ENCODE measurements around the gene MIAT.
"Not testable (repeated sequence)": the region's sequence is repeated elsewhere in the genome, so short reads cannot be mapped to it uniquely, and the experiment has no call there.

The MIAT gene

DNA sequence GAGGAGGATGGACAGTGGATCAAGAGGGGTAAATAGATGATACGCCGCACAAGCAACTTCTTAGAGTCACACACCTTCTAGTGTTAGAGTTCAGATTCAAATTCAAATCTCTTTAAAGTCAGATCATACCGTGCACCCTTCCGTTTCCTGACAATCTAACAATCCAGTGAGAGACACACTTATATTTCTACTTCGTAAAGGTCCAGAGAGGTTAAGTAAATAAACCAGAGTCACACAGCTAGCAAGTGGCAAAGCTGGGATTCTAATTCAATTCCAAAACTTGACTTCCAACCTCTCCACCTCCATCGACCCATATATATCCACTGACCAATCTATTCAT is 34.0 kb downstream of the MIAT start:
- DNase-seq (ENCODE audit: low read depth in 4 of 4, low spot score in 1 of 4): no peak

DNA sequence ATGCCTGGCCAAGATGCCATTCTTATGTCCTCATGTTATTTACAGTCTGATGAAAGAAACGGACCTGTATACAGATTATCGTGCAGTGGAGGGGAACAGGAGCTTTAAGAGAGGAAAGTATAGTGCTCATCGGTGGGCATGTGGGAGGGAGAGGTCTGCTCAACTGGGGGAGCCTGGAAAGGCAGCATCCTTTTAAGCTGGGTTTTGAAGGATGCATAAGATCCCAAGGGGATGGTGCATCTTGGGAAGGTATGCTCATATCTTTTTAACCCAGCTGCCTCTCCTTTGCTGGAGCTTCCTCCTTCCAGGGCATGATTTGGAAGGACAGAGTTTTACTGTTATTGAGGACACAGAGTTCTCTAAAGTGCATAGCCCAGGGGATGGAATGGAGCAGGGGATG is 34.8 kb downstream of the MIAT start:
- no peak for DNase-seq (ENCODE audit: low read depth in 4 of 4, low spot score in 1 of 4)

DNA sequence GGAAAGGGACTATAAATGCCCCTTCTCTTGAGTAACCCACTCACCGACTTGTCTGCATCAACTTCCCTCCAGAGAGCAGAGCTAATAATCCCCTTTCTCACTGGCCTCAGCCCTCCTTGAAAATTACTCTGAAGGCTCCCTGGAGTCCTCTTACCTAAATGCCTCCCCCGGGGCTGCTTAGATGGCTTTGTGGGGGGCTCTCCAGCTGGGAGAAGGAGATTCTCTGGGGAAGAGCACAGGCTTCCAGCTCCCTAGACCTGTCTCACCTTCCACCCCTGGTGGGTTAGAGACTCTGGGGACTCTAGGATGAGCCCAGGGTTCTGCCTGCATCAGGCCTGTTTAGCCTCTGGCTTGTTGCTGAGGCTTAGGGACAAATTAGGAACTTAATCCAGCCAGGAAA is 39.8 kb downstream of the MIAT start:
- no peak for DNase-seq (ENCODE audit: low read depth in 4 of 4, low spot score in 1 of 4)

DNA sequence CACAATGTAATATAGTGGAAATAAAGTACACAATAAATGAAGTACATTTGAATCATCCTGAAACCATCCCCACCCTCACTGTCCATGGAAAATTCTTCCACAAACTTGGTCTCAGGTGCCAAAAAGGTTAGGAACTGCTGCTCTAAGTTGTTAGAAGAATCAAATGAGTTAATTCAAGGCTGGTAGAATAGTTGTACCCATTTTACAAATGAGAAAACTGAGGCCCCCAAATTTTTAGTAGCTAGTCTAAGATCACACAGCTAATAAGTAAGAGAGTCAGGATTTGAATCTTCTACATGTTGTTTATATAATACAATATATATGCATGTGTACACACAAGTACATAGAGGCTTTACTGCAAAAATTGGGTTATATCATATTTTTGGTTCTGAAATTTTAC is 43.1 kb downstream of the MIAT start:
- no peak for DNase-seq (ENCODE audit: low read depth in 4 of 4, low spot score in 1 of 4)

DNA sequence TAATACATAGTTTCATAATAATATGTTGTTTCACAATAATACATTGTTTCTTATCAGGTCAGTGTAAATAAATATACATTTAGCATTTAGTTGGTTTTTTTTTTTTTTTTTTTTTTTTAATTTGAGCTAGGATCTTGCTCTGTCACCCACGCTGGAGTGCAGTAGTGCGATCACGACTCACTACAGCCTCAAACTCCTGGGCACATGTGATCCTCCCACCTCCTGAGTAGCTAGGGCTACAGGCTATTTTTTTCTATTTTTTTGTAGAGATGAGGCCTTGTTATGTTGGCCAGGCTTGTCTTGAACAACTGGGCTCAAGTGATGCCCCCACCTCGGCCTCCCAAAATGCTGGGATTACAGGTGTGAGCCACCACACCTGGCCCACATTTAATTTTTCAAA is 43.5 kb downstream of the MIAT start:
- DNase-seq (ENCODE audit: low read depth in 4 of 4, low spot score in 1 of 4): no peak

DNA sequence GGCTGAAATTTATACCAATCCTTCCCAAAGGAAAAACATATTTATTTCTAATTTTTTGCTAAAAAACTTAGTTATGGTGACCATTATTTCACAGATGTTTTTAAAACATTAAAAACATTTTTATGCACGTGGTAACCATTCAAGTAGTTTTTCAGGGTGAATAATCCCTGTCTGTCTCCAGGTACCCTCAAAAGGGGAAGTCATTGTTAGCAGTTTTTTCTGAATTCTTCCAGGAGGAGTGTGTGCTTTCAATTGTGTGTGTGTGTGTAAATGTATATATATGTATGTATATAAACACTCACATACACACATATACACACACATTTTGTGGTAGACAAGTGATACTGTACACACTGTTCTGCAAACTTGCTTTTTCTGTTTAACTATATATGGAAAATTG is 43.9 kb downstream of the MIAT start:
- DNase-seq (ENCODE audit: low read depth in 4 of 4, low spot score in 1 of 4): no peak

DNA sequence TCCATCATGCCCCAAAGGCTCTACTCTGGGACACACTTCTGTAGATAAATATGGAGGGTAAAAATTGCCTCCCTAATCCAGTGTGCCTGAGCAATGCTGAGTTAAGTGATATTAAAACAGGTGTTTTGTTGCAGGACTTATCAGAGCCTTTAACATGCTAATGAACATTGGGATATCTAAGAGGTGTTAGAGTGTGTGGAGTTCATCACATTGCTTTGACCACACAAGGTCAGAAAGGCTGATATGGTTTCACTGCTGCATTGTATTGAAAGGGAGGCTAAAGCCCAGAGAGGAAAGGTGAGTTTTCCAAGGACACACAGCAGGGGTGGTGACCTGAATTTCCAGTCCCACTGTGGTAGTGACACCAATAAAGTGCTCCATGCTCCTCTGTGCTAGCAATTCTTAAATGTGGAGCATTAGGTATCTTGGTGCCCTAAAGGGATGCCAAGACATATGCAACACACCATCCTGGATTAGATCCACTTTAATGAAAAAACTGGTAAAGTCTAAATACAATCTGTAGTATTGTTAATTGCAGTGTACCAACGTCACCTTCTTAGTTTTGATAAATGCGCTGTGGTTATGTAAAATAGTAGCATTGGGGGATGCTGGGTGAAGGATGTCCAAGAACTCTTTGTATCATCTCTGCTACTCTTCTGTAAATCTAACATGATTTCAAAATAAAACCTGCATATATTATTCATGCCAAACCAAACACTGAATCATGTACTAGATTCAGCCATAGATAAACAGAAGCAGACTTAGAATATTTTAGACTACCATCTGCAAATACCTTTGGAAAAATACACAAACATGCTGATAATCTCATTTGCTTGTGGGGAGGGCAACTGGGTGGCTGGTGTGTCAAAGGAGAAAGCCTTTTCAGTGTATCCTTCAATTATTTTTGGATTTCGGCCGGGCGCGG is 45.8 kb downstream of the MIAT start:
- no peak for DNase-seq (ENCODE audit: low read depth in 4 of 4, low spot score in 1 of 4)

DNA sequence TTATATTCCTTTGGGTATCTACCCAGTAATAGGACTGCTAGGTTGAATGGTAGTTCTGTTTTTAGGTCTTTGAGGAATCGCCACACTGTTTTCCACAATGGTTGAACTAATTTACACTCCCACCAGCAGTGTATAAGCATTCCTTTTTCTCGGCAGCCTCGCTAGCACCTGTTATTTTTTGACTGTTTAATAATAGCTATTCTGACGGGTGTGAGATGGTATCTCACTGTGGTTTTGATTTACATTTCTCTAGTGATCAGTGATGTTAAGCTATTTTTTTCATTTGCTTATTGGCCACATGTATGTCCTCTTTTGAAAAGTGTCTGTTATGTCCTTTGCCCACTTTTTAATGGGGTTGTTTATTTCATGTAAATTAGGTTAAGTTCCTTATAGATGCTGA is 48.0 kb downstream of the MIAT start:
- not testable (repeated sequence) for DNase-seq (ENCODE audit: low read depth in 4 of 4, low spot score in 1 of 4)

DNA sequence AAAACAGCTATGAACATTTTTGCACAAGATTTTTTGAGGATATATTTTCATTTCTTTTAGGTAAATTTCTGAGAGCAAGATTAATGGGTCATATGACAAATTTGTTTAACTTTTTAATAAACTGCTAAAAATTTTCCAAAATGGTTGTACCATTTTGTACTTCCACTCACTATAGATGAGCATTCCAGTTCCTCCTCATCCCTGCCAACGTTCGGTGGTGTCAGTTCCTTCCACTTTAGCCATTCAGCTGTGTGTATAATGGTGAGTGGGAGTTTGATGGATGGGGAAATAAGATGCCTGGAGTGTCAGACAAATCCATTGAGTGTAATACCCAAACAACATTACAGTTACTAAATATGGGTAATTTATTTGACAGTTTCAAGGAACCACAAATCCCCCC is 49.7 kb downstream of the MIAT start:
- DNase-seq (ENCODE audit: low read depth in 4 of 4, low spot score in 1 of 4): no peak

DNA sequence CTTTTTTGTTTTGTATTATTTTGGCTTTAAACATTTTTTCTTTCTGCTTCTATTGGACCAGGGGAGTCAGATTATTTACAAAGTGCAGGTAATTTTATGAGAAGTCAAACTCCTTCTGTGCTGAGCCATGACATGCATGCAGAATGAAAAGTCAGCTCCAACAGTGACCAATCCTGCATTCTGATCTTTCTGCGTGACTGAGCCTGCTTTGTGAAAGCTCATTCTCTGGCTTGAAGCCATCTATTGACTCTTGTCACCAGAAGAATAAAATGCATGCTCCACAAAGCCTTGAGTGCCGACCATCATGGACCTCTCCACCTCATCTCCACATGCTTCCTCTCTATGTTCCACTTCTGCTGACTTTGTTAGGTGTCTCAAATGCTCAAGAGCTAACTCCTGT is 50.2 kb downstream of the MIAT start:
- no peak for DNase-seq (ENCODE audit: low read depth in 4 of 4, low spot score in 1 of 4)

DNA sequence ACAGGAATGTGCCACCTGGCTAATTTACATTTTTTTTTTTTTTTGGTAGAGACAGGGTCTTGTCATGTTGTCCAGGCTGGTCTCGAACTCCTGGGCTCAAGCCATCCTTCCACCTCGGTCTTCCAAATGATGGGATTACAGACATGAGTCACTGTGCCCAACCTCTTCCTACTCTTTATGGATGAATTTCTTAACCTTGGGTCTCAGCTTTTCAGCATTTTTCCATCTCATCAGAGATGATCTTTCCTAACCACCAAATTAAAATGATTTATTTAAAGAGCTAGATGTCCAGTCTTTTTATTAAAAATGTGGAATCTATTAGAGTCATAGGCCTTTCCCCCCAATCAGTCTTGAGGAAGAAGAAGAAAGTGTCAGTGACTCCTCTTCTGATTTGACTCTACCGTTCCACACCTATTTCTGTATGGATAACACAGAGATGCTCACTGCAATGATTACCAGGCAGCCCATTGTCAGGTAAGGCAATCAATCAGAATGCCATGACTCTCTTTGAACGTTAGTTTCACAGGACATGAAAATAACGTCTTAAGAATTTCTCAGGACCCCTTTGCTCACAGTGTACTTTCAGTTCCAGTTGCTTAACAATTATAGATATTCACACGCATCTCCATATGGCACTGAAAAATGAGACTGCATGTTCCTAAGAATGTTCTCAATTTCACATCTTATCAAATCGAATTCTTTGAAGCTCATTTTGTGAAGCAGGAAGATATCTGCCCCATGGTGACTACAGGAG is 51.0 kb downstream of the MIAT start:
- no peak for DNase-seq (ENCODE audit: low read depth in 4 of 4, low spot score in 1 of 4)

DNA sequence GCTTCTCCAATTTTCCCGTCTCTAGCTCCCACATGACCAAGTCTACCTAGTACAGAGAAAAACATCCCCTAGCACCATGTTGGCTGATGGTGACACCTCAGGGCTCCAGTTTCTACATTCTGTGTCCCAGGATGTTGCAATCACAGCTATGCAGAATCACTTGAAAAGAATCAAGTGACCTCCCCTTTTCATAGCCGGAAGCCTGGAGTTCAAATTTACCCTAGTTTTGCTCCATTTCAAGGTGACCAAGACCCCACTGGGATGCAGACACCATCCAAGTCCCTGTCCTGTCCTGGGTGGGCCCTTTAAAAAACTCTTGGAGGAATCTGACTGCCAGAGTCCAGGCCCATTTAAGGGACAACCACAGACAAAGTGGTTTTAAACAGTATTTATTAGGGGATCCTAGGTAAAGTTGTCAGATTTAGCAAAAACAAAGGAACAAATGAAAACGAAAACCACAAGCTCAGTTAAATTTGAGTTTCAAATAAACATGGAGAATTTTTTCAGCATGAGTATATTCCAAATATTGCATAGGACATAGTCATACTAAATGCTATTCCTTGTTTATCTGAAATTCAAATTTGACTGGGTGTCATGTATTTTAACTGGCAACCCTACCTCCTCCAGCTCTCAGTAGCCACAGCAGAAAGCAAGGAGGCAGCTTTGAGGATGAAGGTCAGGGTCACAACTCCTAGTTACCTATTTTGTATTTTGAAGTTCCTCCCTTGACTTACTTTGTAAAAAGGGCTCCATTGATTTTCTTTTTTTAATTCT is 52.4 kb downstream of the MIAT start:
- DNase-seq (ENCODE audit: low read depth in 4 of 4, low spot score in 1 of 4): no peak

DNA sequence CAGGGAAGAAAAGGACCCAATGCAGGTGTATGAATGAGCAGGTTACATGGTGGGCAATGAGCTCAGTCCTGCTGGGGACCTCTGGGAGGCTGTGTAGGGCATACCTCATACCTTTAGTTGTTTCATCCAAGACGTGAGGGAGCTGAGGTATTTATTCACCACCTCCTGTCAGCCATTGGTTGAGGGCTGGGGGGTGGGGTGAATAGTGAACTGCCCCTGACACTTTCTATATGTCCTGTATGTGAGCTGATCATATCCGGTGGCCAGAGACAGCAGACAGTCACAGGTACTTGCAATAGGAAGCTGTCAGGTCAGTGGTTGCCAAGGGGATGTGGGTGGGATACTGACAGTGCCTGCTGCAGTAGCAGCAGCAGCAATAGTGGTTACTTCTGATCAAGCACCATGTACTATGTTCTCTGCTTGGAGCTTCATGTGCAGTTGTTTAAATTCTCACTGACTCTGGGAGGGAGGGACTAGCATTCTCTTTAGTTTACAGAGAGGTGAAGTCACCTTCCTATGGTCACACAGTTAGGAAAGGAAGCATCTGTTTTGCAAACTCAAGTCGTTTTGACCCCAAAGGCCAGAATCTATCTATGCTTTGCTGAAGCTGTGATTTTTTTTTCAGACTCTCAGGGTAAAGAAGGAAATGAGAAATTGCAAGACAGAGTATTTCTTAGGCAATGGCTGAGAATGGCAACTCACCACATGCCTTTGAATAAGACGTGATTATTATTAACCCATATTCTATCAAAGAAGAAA is 54.0 kb downstream of the MIAT start:
- no peak for DNase-seq (ENCODE audit: low read depth in 4 of 4, low spot score in 1 of 4)

DNA sequence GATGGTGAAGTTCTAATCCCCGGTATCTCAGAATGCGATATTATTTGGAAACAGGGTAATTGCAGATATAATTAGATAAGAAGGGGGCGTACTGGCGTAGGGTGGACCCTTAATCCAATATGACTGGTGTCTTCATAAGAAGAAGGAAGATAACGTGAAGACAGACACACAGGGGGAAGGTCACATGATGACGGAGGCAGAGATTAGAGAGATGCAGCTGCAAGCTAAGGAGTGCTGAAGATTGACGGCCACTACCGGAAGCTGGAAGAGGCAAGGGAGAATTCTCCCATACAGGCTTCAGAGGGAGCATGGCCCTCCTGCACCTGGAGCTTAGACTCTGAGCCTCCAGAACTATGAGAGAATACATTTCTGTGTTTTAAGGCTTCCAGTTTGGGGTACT is 54.8 kb downstream of the MIAT start:
- DNase-seq (ENCODE audit: low read depth in 4 of 4, low spot score in 1 of 4): no peak

DNA sequence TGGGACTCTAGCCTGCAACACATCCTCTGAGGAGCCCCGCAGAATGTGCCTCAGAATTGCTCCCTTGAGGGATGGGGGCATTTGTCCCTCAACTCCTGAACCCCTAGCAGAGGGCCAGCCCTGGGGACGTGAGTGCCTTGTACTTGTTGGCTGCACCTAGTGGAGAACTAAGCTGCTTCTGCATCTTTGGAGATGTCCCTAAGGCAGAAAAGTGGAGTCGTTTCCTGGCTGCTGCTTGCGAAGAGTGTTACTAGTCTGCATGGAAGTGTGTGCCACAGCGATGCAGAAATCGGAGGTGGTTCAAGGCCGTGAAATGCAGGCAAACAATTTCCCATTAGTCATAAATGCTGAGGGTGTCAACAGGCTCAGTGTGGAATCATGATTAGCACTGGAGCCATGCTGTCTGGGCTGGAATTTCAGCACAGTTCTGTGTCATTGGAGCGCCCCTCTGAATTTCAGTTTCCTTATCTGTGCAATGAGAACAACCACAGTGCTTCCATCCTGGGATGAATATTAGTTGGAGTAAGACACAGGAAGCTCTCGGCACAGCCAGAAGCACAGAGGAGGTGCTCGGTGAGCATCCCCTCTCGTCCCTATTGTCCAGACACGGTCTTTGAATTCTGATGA is 56.5 kb downstream of the MIAT start:
- no peak for DNase-seq (ENCODE audit: low read depth in 4 of 4, low spot score in 1 of 4)

DNA sequence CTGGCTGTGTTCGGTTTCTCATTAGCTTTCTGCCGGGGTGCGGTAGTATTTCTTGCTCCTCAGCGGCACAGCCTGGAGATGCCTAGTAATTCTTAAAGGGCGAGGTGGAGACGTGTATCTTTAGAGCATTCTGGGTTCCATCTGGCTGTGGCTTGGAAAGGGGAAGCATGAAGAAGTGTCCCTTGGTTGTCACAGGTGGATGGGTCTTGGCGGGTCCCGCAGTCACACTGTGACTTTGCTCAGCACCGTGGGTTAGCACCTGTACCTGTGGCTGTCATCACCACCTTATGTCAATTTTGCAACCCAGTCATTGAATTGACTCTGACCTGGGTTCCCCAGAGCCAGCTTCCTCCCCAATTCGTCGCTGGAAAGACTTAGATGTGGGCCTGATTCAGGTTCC is 57.6 kb downstream of the MIAT start:
- DNase-seq (ENCODE audit: low read depth in 4 of 4, low spot score in 1 of 4): no peak

DNA sequence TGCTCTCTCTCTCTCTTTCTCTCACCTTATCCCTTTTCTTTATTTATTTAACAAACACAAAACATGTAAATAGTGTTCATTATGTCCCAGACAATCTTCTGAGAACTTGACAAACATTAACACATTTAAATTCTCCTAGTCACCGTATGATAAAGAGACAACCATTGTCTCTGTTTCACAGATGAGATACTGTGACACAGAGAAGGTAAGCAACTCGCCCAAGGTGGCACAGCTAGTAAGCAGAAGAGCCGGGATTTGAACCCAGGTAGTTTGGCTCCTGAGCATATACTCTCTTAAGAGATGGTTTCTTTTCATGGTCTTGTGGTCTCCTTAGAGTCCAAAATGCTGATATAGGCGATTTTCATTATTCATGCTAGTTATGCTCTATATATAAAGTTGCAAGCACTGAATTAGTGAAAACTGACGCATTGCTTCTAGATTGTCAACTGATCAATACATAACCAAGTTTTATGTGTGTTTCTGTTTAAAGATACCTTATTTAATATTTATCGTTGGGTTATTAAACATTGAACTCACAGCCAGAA is 58.1 kb downstream of the MIAT start:
- DNase-seq (ENCODE audit: low read depth in 4 of 4, low spot score in 1 of 4): no peak

DNA sequence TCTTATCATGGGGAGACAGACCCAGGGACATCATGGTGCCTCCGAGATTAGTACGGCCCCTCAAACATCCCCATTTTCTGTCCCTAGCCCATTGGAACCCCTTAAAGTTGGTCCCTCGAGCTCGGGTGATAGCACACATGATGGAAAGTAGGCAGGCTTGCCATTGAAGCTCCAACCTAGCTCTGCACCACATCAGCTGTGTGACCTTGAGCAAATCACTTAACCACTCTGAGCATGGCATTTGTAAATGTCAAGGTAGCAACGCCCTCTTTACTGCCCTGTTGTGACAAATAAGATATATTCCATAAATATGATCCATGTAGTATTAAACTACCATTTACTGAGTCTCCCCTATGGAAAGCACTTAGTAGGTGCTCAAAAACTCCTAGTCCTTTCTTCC is 61.1 kb downstream of the MIAT start:
- no peak for DNase-seq (ENCODE audit: low read depth in 4 of 4, low spot score in 1 of 4)

DNA sequence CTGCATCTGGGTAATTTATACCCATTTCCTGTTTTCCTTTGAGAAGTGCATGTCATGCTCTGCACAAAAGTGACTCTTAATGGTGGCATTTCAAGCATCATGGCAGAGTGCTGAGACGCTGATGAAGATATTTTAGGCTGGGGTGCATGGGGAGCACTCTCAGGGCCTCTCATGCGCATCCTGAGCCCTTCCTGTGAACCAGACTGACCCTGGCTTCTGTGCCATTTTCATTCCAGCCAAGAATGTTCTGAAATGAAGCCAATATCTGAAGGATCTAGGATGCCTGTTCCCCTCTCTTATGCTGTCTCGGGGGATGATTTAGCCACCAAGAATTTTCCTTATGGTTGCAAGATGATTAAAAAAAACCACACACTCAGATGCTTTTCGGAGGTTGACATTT is 61.5 kb downstream of the MIAT start:
- DNase-seq (ENCODE audit: low read depth in 4 of 4, low spot score in 1 of 4): no peak

DNA sequence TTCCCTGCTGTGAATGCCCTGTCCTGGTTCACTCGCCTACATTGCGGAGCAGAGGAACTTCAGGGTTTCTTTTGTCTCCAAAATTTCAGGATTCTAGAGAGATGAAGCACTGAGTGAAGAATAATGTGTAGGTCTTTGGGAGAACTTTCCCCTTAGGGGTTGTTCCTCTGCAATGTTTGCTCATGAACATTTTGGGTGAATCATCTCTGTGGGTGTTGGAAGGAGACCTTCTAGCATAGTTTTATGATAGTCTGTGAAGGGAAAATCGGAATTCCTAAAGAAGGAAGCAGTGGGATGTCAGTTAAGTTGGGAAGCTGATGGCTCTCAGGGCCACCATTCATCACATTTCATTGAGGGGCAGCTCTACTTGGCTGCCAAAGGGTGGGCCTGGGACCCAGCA is 64.8 kb downstream of the MIAT start:
- DNase-seq (ENCODE audit: low read depth in 4 of 4, low spot score in 1 of 4): no peak
